Ascending aorta (tissue), 2 donors: ENCODE data around the gene RGN. TPM values are rescaled to one million over a fixed set of nuclear protein-coding genes. Genes with fewer than 3 reads are reported as not detected.

Source experiments
- DNase-seq, 2 donors: peaks; one replicate each; pipeline ENCODE4 v3.0.0-alpha.2; 2019; ENCODE audit warnings: low spot score in 2 of 2
- H3K27ac ChIP-seq, 2 donors: fragments of 200-600 bp; sonication (generic); one replicate each; pipeline ENCODE4 v1.5.1; 2016 to 2017; ENCODE audit warnings: mild to moderate bottlenecking in 1 of 2
- H3K27me3 ChIP-seq: fragments of 200-600 bp; sonication (generic); one replicate; pipeline ENCODE4 v1.5.1; 2017
- H3K36me3 ChIP-seq, 2 donors: fragments of 200-600 bp; sonication (generic); one replicate each; pipeline ENCODE4 v1.5.1; 2016
- H3K4me1 ChIP-seq, 2 donors: fragments of 200-600 bp; sonication (generic); one replicate each; pipeline ENCODE4 v1.5.1; 2016 to 2017; ENCODE audit warnings: mild to moderate bottlenecking in 1 of 2
- H3K4me3 ChIP-seq, 2 donors: fragments of 200-600 bp; sonication (generic); one replicate each; pipeline ENCODE4 v1.5.1; 2016 to 2017; ENCODE audit warnings: mild to moderate bottlenecking in 1 of 2
- H3K9me3 ChIP-seq, 2 donors: fragments of 200-600 bp; sonication (generic); one replicate each; pipeline ENCODE4 v1.5.1; 2016
- CTCF ChIP-seq, 3 experiments: fragments of 200-600 bp in 2 of 3; fragments of 450-650 bp in 1 of 3; sonication (generic) in 2 of 3; IDR thresholded peaks; one replicate each; pipeline ENCODE4 v1.5.1; 2016 to 2019; ENCODE audit warnings: antibody characterized with exemption in 3 of 3, mild to moderate bottlenecking in 1 of 3, moderate library complexity in 1 of 3
- intact Hi-C: fragments of 100-400 bp; cut with DNase I; formaldehyde crosslinking; loops from one replicate; pipeline ENCODE4 v1.15.1; 2023
- total RNA-seq: library from RNA; depleted of rRNA; stranded (reverse); fragments of >200 nt; gene quantifications from one replicate; pipeline ENCODE4 v1.1.0, GENCODE V29; 2016

The RGN gene
- total RNA-seq, 1 donor from 2014 or later = 1.5 TPM

GRCh38 chrX:47080915-47081236, 2.6 kb downstream of the RGN start:
- H3K27me3 ChIP-seq = no peaks in the 10 kb centered on the region
- no peaks in the 10 kb centered on the region for H3K9me3 ChIP-seq
- intact Hi-C loops = no loop called here
- TF ChIP-seq CTCF (IDR thresholded peaks at IDR 0.05) = no peak
- no peak overlapping the region for H3K27ac ChIP-seq
- H3K36me3 ChIP-seq = no peaks in the 10 kb centered on the region
- no peaks in the 10 kb centered on the region for H3K4me1 ChIP-seq
- no peak for DNase-seq
- no peak overlapping the region for H3K4me3 ChIP-seq

- no peak overlapping the region for H3K27ac ChIP-seq
- no peaks in the 10 kb centered on the region for H3K4me1 ChIP-seq
- no peaks in the 10 kb centered on the region for H3K27me3 ChIP-seq
- TF ChIP-seq CTCF (IDR thresholded peaks at IDR 0.05) = no peak
- intact Hi-C loops = loop anchor here (5.0 kb wide), 1 partner anchor 189 kb away; no protein-coding TSS in a partner anchor
- H3K4me3 ChIP-seq = no peak overlapping the region
- H3K36me3 ChIP-seq = peaks cover 0 to 3% of the 10 kb centered on the region in 2 donors
- no peak for DNase-seq
- no peaks in the 10 kb centered on the region for H3K9me3 ChIP-seq
Measured at GRCh38 chrX:47091149-47091775, 13.0 kb downstream of the RGN start.

GRCh38 chrX:47093248-47093647, 15.0 kb downstream of the RGN start:
- DNase-seq = no peak
- intact Hi-C loops = loop anchor here (5.0 kb wide), 1 partner anchor 191 kb away; no protein-coding TSS in a partner anchor
- Histone ChIP-seq H3K4me3 (no peak overlapping the region), H3K4me1 (no peaks in the 10 kb centered on the region), H3K27ac (no peak overlapping the region), H3K9me3 (no peaks in the 10 kb centered on the region), H3K36me3 (peaks cover 0 to 3% of the 10 kb centered on the region in 2 donors), H3K27me3 (no peaks in the 10 kb centered on the region)
- peak; percentile 4 to 37 (median 31) for TF ChIP-seq CTCF (IDR thresholded peaks at IDR 0.05)

- H3K36me3 ChIP-seq = peaks cover 0 to 3% of the 10 kb centered on the region in 2 donors
- no peaks in the 10 kb centered on the region for H3K4me1 ChIP-seq
- H3K27ac ChIP-seq = no peak overlapping the region
- no peaks in the 10 kb centered on the region for H3K9me3 ChIP-seq
- no peak overlapping the region for H3K4me3 ChIP-seq
- intact Hi-C loops = loop anchor here (5.0 kb wide), 1 partner anchor 192 kb away; no protein-coding TSS in a partner anchor
- no peak for TF ChIP-seq CTCF (IDR thresholded peaks at IDR 0.05)
- no peaks in the 10 kb centered on the region for H3K27me3 ChIP-seq
- DNase-seq = no peak
Measured at GRCh38 chrX:47093860-47094259, 15.6 kb downstream of the RGN start.

GRCh38 chrX:47097018-47097417, 18.8 kb downstream of the RGN start:
- TF ChIP-seq CTCF (IDR thresholded peaks at IDR 0.05) = no peak
- DNase-seq = no peak
- H3K27me3 ChIP-seq = no peaks in the 10 kb centered on the region
- no peak overlapping the region for H3K27ac ChIP-seq
- peaks cover 0 to 5% of the 10 kb centered on the region in 2 donors for H3K36me3 ChIP-seq
- H3K4me3 ChIP-seq = no peak overlapping the region
- no peaks in the 10 kb centered on the region for H3K4me1 ChIP-seq
- intact Hi-C loops = no loop called here
- H3K9me3 ChIP-seq = no peaks in the 10 kb centered on the region
